Stimulated activated CD8-positive, alpha-beta memory T cell treated with anti-CD3 and anti-CD28 coated beads, Interleukin-4, amount 100 ng/mL, for 48 hours (primary cell): ENCODE measurements around the gene LARGE1.
"Not testable (repeated sequence)": the region's sequence is repeated elsewhere in the genome, so short reads cannot be mapped to it uniquely, and the experiment has no call there.

Source experiments
- DNase-seq: peaks from one replicate; pipeline ENCODE4 v3.0.0-alpha.2; 2020

The LARGE1 gene

DNA sequence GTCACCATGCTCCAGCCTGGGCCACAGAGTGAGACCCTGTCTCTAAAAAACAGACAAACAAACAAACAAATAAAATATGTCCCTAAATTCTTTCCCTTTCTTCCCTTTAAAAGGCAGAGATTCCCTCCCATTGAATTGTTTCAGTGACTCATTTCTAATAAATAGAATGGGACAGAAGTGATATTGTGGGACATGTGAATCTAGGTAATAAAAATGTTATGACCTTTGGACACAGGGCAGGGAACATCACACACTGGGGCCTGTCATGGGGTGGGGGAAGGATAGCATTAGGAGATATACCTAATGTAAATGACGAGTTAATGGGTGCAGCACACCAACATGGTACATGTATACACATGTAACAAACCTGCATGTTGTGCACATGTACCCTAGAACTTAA, 459.0 kb downstream of the LARGE1 start:
- not testable (repeated sequence) for DNase-seq

DNA sequence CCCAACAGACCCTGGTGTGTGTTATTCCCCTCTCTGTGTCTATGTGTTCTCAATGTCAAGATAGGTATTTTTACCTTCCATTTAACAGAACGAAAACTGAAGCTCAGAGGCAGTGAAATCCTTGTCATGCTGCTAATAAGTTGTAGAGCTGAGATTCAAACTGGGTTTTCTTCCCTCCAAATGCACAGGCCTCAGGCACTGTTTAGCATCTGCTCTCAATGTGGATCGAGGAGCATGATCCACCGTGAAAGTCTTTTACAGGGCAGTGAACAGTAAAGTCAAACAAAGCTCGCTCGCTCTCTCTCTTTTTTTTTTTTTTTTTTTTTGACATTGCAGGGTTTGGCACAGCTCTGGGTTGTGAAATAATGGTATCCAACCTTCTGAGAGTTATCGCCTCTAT, 461.1 kb downstream of the LARGE1 start:
- no peak for DNase-seq

- no peak for DNase-seq
These were observed 463.8 kb downstream of the LARGE1 start for GRCh38 chr22:33456511-33456910.

- DNase-seq: no peak
These were observed 465.2 kb downstream of the LARGE1 start for GRCh38 chr22:33455036-33455435.

DNA sequence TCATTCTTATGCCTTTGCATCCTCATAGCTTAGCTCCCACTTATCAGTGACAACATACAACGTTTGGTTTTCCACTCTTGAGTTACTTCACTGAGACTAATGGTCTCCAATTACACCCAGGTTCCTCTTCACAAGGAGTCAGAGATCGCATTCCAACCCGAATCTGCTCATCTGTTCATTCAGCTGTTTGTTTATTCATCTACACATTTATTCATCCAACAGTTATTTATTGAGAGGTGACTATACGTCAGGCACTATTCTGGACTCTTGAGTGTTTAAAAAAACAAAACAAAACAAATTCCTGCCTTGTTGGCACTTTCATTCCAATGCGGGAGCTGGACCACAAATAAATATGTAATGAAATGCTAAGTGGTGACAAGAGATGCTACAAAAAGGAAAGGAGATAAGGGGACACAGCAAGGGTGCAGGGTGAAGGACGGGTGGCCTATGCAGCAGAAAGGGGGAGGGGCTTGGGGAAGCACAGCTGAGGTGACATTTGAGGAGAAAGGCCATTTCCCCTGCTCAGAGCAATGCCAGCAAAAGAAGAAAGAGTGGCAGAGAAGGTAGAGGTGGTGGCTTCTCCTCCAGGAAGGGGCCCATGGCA, 468.3 kb downstream of the LARGE1 start:
- no peak for DNase-seq

- DNase-seq: no peak
These were observed 469.5 kb downstream of the LARGE1 start for GRCh38 chr22:33450756-33451155.

DNA sequence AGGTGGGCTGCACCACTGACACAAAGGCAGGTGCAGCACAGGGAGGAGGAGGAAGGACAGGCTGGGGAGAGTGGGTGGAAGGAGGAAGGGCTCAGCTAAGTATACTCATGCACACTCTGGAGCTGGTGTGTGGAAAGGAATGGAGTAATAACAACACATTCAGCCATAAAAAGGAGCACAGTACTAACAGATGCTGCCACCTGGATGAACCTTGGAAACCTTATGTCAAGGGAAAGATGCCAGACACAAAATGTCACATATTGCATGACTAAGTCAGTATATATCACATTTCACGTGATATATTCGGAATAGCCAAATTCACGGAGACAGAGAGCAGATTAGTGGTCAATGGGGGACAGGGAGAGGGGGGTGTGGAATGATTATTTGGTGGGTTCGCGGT, 472.5 kb downstream of the LARGE1 start:
- no peak for DNase-seq

GRCh38 chr22:33443683-33444082, 476.6 kb downstream of the LARGE1 start:
- no peak for DNase-seq

DNA sequence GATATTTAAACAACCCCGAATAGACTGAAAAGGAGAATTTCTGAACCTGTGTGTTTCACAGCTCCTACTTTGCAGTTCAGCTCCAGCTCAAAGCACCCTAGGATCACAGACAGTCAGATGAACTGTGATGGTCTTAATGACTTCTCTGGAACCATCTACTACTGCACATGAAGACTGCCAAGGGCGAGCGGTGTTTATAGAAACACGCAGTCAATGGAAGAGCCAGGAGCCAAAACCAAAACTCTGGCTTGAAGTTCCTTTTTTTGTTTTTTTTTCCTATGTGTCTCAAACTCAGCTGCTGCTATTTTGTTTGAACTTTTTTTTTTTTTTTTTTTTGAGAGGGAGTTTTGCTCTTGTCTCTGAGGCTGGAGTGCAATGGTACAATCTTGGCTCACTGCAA, 479.5 kb downstream of the LARGE1 start:
- no peak for DNase-seq

- DNase-seq: no peak
These were observed 482.0 kb downstream of the LARGE1 start for GRCh38 chr22:33438273-33438672.

DNA sequence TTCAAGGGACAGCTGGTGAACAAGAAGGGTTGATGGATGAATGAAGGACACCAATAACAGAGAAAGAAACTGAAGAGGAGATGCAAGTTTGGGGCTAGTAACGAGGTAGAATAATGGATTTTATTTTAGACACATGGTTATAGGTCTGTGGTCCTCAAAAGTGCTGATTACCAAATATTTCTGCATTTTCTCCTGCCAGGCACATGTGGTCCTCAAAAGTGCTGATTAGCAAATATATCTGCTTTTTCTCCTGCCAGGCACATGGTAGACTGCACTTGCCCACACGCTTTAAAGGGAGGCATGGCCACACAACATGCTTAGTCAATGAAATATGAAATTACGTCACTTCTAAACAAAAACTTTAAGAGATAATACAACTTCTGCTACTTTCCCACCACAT, 489.0 kb downstream of the LARGE1 start:
- no peak for DNase-seq

GRCh38 chr22:33429281-33429680, 491.0 kb downstream of the LARGE1 start:
- no peak for DNase-seq

DNA sequence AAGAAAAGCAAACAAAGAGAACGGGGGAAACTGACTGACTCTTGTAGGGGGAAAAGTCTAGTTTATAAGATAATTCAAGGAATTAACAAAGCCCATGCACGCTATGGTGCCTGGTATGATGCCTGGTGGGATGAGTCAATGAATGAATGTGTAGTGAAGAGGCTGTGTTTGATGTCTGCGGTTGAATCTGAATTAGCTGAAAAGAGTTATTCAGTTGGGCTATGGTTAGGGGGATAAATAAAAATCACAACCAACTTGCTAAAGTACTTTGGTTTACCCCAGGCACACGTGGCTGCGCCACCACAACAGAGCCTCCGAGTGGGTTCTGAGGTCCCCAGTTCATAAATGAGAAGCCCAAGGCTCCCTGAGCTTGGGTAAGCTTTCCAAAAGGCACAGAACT, 492.8 kb downstream of the LARGE1 start:
- no peak for DNase-seq

- DNase-seq: no peak
These were observed 493.8 kb downstream of the LARGE1 start for GRCh38 chr22:33426451-33426850.

GRCh38 chr22:33421859-33422258, 498.4 kb downstream of the LARGE1 start:
- DNase-seq: no peak

- DNase-seq: no peak
These were observed 501.8 kb downstream of the LARGE1 start for GRCh38 chr22:33418484-33418883.

DNA sequence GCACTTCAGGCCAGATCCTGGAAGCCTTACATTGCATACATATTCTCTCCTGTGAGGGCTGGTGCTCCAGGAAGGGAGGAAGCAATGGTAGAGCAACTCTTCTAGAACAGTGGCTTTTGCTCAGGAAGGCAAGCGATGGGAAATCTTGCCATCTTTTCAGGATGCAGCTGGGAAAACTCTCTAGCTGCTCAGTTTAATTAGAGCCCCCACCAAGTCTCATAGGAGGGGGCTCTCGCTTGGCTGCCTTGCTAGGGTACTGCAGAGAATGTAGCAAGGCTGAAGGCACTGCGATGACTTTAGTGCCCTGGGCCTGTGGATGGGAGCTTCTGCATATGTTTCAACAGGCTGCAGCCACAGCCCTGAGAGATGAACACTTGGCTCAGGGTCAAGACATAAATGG, 504.9 kb downstream of the LARGE1 start:
- no peak for DNase-seq

- no peak for DNase-seq
These were observed 511.2 kb downstream of the LARGE1 start for GRCh38 chr22:33409079-33409478.

- DNase-seq: no peak
These were observed 515.1 kb downstream of the LARGE1 start for GRCh38 chr22:33405194-33405593.

GRCh38 chr22:33404723-33405122, 515.6 kb downstream of the LARGE1 start:
- DNase-seq: no peak

GRCh38 chr22:33402325-33402724, 518.0 kb downstream of the LARGE1 start:
- DNase-seq: no peak

- no peak for DNase-seq
These were observed 519.0 kb downstream of the LARGE1 start for GRCh38 chr22:33401291-33401690.

GRCh38 chr22:33400891-33401290, 519.4 kb downstream of the LARGE1 start:
- no peak for DNase-seq

- no peak for DNase-seq
These were observed 520.0 kb downstream of the LARGE1 start for GRCh38 chr22:33400061-33400840.

DNA sequence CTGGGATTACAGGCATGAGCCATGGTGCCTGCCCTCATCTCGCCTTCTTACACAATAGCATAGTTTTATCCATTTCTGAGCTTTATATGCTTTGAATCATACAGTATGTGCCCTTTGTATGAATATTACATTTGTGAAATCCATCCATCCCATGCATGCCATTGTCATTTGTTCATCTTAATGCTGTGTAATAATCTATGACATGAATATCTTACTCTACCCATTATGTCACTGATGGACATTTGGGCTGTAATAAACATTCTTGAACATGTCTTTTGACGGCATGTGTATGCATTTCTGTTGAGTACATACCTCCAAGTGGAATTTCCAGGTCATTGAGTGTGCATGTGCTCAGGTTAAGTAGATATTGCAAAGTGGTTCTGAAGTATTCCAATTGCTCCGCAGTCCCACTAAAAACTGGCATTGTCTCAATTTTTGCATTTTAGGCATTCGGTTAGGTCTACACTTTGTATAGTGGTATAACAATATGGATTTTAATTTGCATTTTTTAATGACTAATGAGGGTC, 522.8 kb downstream of the LARGE1 start:
- no peak for DNase-seq
